HCT116 (cell line): ENCODE results near the gene LAMC3.

ENCODE experiments used
- ATF3 ChIP-seq: IDR thresholded peaks from 2 replicates; pipeline ENCODE4 v1.6.1; 2012
- CTCF ChIP-seq, 3 experiments: fragments of 200-600 bp in 1 of 3; sonication (generic) in 1 of 3; IDR thresholded peaks in 2 of 3; conservative IDR thresholded peaks in 1 of 3; 2 replicates each; pipeline ENCODE4 v1.5.1; 2012 to 2017; ENCODE audit warnings: low read depth in 2 of 3, low read length in 2 of 3, antibody characterized with exemption in 1 of 3, borderline replicate concordance in 1 of 3, control low read depth in 1 of 3, mild to moderate bottlenecking in 1 of 3, mixed read lengths in 1 of 3, mixed run types in 1 of 3, moderate library complexity in 1 of 3; ENCODE audit not compliant: insufficient read depth in 1 of 3
- EZH2 ChIP-seq: fragments of 200-600 bp; sonication (generic); IDR thresholded peaks from 2 replicates; pipeline ENCODE4 v1.6.1; 2017; ENCODE audit warnings: antibody characterized with exemption, mixed run types
- JUND ChIP-seq: IDR thresholded peaks from 2 replicates; pipeline ENCODE4 v1.6.1; 2012
- MAX ChIP-seq: IDR thresholded peaks from 2 replicates; pipeline ENCODE4 v1.6.1; 2012
- POLR2A ChIP-seq: IDR thresholded peaks from 2 replicates; pipeline ENCODE4 v1.7.0; 2011; ENCODE audit warnings: borderline replicate concordance; ENCODE audit not compliant: insufficient read depth, insufficient read length; ENCODE audit errors: extremely low read depth
- POLR2AphosphoS5 ChIP-seq: IDR thresholded peaks from 2 replicates; pipeline ENCODE4 v1.6.1; 2011; ENCODE audit warnings: mild to moderate bottlenecking, low read depth, low read length, moderate library complexity
- RAD21 ChIP-seq: IDR thresholded peaks from 2 replicates; pipeline ENCODE4 v1.6.1; 2012; ENCODE audit warnings: low read depth, mild to moderate bottlenecking
- SIN3A ChIP-seq: IDR thresholded peaks from 2 replicates; pipeline ENCODE4 v1.6.1; 2012; ENCODE audit warnings: low read depth
- SP1 ChIP-seq: IDR thresholded peaks from 2 replicates; pipeline ENCODE4 v1.6.1; 2012; ENCODE audit warnings: low read depth
- YY1 ChIP-seq: IDR thresholded peaks from 2 replicates; pipeline ENCODE4 v1.6.1; 2011; ENCODE audit warnings: low read length, low read depth, moderate library complexity, mild to moderate bottlenecking; ENCODE audit not compliant: insufficient replicate concordance; ENCODE audit errors: extremely low read depth
- ZBTB33 ChIP-seq: IDR thresholded peaks from 2 replicates; pipeline ENCODE4 v1.6.1; 2011; ENCODE audit warnings: mild to moderate bottlenecking, low read length, moderate library complexity; ENCODE audit not compliant: insufficient replicate concordance; ENCODE audit errors: extremely low read depth
- ZNF274 ChIP-seq: fragments of 200-500 bp; sonication (Bioruptor generic); IDR thresholded peaks from 2 replicates; pipeline ENCODE4 v1.6.1; 2014; ENCODE audit warnings: mild to moderate bottlenecking, low read depth, low read length, inconsistent platforms

GRCh38 chr9:130989891-130990290 is 19.1 kb upstream of the LAMC3 start:
- no peak for TF ChIP-seq CTCF (IDR thresholded peaks at IDR 0.05 in 2 of 3, conservative IDR thresholded peaks at IDR 0.05 in 1 of 3; ENCODE audit: borderline replicate concordance in 1 of 3, insufficient read depth in 1 of 3, low read depth in 2 of 3, low read length in 2 of 3)
- no peak for TF ChIP-seq ATF3
- no peak for TF ChIP-seq POLR2AphosphoS5
- no peak for TF ChIP-seq EZH2
- no peak for TF ChIP-seq ZBTB33
- no peak for TF ChIP-seq RAD21
- TF ChIP-seq POLR2A = no peak
- no peak for TF ChIP-seq SIN3A
- TF ChIP-seq ZNF274 = no peak
- no peak for TF ChIP-seq MAX
- TF ChIP-seq SP1 = no peak
- no peak for TF ChIP-seq YY1
- TF ChIP-seq JUND = no peak
